ENCODE data around the gene PVALEF. TPM values are rescaled to one million over a fixed set of nuclear protein-coding genes. Genes with fewer than 3 reads are reported as not detected.

The PVALEF gene
- total RNA-seq, 4 donors from 2014 or later: not detected

- intact Hi-C loops (cut with DNase I): loop anchor here (5.0 kb wide), 1 partner anchor 97 kb away; the partner anchor contains the start of genes NDUFAF8 and TEPSIN
- no peak for DNase-seq
- WGBS, 2 donors: 77 to 84% methylated on average over 7 to 8 of the region's 8 CpGs
Observed at GRCh38 chr17:81140018-81140417, 25.3 kb upstream of the PVALEF start.

DNA sequence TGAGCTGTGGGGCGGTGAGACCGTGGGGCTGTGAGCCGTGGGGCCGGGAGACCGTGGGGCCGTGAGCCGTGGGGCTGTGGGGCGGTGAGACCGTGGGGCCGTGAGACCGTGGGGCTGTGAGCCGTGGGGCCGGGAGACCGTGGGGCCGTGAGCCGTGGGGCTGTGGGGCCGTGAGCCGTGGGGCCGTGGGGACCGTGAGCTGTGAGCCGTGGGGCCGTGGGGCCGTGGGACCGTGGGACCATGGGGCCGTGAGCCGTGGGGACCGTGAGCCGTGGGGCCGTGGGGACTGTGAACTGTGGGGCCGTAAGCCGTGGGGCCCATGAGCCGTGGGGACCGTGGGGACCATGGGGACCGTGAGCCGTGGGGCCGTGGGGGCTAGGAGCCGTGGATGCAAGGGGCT lies 24.6 kb upstream of the PVALEF start:
- no peak overlapping the region for H3K27ac ChIP-seq
- no peak for DNase-seq
- H3K36me3 ChIP-seq: no peaks in the 10 kb centered on the region
- no peak overlapping the region for H3K4me3 ChIP-seq (replicated peaks in 1 of 3)
- H3K4me1 ChIP-seq: peaks cover 0 to 9% of the 10 kb centered on the region in 2 donors
- no peaks in the 10 kb centered on the region for H3K27me3 ChIP-seq
- intact Hi-C loops (cut with DNase I): loop anchor here (5.0 kb wide), 1 partner anchor 97 kb away; the partner anchor contains the start of genes NDUFAF8 and TEPSIN
- TF ChIP-seq, protein P1, sequence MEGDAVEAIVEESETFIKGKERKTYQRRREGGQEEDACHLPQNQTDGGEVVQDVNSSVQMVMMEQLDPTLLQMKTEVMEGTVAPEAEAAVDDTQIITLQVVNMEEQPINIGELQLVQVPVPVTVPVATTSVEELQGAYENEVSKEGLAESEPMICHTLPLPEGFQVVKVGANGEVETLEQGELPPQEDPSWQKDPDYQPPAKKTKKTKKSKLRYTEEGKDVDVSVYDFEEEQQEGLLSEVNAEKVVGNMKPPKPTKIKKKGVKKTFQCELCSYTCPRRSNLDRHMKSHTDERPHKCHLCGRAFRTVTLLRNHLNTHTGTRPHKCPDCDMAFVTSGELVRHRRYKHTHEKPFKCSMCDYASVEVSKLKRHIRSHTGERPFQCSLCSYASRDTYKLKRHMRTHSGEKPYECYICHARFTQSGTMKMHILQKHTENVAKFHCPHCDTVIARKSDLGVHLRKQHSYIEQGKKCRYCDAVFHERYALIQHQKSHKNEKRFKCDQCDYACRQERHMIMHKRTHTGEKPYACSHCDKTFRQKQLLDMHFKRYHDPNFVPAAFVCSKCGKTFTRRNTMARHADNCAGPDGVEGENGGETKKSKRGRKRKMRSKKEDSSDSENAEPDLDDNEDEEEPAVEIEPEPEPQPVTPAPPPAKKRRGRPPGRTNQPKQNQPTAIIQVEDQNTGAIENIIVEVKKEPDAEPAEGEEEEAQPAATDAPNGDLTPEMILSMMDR (IDR thresholded peaks at IDR 0.05): no peak
- no peak for TF ChIP-seq POLR2A (IDR thresholded peaks at IDR 0.05)
- H3K9me3 ChIP-seq: no peaks in the 10 kb centered on the region
- WGBS, 2 donors: 95 to 97% methylated on average over 28 to 30 of the region's 37 CpGs

More at GRCh38 chr17:81140018-81140417, 25.3 kb upstream of the PVALEF start:
- no peaks in the 10 kb centered on the region for H3K27me3 ChIP-seq
- no peaks in the 10 kb centered on the region for H3K9me3 ChIP-seq
- no peak overlapping the region for H3K27ac ChIP-seq
- TF ChIP-seq, protein P1 (IDR thresholded peaks at IDR 0.05): no peak
- no peak for TF ChIP-seq POLR2A (IDR thresholded peaks at IDR 0.05)
- H3K4me3 ChIP-seq (replicated peaks in 1 of 3): no peak overlapping the region
- H3K36me3 ChIP-seq: no peaks in the 10 kb centered on the region
- H3K4me1 ChIP-seq: peaks cover 0 to 9% of the 10 kb centered on the region in 2 donors

DNA sequence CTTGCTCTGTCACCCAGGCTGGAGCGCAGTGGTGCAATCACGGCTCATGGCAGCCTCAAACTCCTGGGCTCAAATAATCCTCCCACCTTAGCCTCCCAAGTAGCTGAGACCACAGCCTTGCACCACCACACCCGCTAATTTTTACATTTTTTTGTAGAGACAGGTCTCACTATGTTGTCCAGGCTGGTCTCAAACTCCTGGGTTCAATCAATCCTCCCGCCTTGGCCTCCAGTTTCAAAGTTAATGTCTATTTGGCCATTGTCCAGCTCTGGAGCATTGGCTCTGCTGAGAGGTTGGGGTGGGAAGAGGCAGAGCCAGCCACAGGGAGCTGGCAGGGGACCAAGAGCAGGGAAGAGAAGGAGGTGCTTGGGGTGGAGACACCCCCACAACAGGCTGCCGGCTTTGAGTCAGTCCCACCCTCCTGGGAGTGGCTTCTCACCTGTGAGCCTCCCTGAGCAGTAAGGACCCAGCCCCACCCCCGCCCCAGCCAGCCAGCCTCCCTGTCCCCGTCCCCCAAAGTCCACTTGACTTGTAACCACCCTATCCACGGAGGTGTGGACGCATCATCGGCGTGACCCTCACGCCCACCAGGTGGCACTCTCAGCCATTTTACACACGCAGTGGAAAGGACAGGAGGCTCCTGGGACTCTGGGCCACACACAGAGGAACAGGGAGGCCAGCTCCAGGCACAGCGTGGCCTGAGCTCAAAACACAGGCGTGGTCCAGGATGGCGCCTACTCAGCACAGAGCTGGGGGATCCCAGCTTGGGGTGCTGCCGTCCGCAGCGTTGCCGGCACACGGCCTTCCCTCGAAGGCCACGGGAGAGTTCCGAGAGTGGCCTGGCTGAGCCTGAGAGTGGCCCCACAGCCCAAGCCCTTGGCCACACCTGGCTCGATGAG lies 22.8 kb upstream of the PVALEF start:
- DNase-seq: peak; percentile 81 to 84
- no peaks in the 10 kb centered on the region for H3K36me3 ChIP-seq
- H3K4me3 ChIP-seq (replicated peaks in 1 of 3): no peak overlapping the region
- intact Hi-C loops (cut with DNase I): loop anchor here (5.0 kb wide), 1 partner anchor 95 kb away; the partner anchor contains the start of genes NDUFAF8 and TEPSIN
- H3K27me3 ChIP-seq: no peaks in the 10 kb centered on the region
- no peak overlapping the region for H3K27ac ChIP-seq
- peaks cover 0 to 9% of the 10 kb centered on the region in 2 donors for H3K4me1 ChIP-seq
- no peaks in the 10 kb centered on the region for H3K9me3 ChIP-seq
- 36 to 62% methylated on average over 9 to 14 of the region's 25 CpGs for WGBS, 2 donors
- TF ChIP-seq, protein P1 (IDR thresholded peaks at IDR 0.05): peak; percentile 39 to 61 (median 49)
- TF ChIP-seq POLR2A (IDR thresholded peaks at IDR 0.05): no peak

DNA sequence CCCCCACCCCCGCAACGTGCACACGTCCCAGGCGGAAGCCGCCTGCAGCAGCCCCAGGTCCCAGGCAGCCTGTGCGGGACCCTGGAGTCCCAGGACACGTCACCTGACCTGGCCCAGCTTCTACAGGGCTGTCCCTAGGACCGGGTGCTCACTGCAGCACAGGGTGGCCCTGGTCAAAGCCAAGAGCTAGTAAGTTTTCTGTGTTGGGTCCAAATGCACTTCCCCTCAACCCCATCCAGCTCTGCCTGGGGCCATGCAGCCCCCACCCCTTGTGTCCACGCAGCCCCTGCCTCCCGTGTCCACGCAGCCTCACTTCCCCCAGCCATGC lies 22.1 kb upstream of the PVALEF start:
- no peak for DNase-seq
- TF ChIP-seq POLR2A (IDR thresholded peaks at IDR 0.05): no peak
- TF ChIP-seq, protein P1 (IDR thresholded peaks at IDR 0.05): no peak
- Histone ChIP-seq H3K4me3 (replicated peaks in 1 of 3) (no peak overlapping the region), H3K27me3 (no peaks in the 10 kb centered on the region), H3K9me3 (no peaks in the 10 kb centered on the region), H3K27ac (no peak overlapping the region), H3K4me1 (peaks cover 0 to 9% of the 10 kb centered on the region in 2 donors), H3K36me3 (no peaks in the 10 kb centered on the region)
- WGBS, 2 donors: 70% methylated on average over 4 of the region's 11 CpGs; no CpG with 5 or more reads in 1 of the 2 donors
- intact Hi-C loops (cut with DNase I): loop anchor here (5.0 kb wide), 1 partner anchor 94 kb away; the partner anchor contains the start of genes NDUFAF8 and TEPSIN
